Thymus (tissue), 11 donors: ENCODE measurements around the gene SPATA13. TPM values are rescaled to one million over a fixed set of nuclear protein-coding genes. Genes with fewer than 3 reads are reported as not detected.
A peak's percentile ranks its signal among the peaks of the same experiment; 100 is the strongest.

Experiments
- DNase-seq, 9 donors: peaks; one replicate each; pipeline ENCODE4 v3.0.0-alpha.2; 2013; ENCODE audit warnings: low spot score in 9 of 9, low read depth in 6 of 9, missing footprints in 1 of 9
- H3K27ac ChIP-seq, 2 donors: one replicate each; pipeline ENCODE4 v1.5.1; 2013; ENCODE audit warnings: control low read depth in 1 of 2, low read depth in 1 of 2, low read length in 1 of 2, mild to moderate bottlenecking in 1 of 2, moderate library complexity in 1 of 2
- H3K27me3 ChIP-seq, 2 donors: one replicate each; pipeline ENCODE4 v1.5.1; 2013; ENCODE audit warnings: low read length in 1 of 2; ENCODE audit not compliant: control insufficient read depth in 2 of 2, insufficient read depth in 1 of 2
- H3K36me3 ChIP-seq, 2 donors: one replicate each; pipeline ENCODE4 v1.5.1; 2013; ENCODE audit warnings: low read length in 1 of 2, mild to moderate bottlenecking in 1 of 2, moderate library complexity in 1 of 2; ENCODE audit not compliant: control insufficient read depth in 2 of 2, insufficient read depth in 2 of 2
- H3K4me1 ChIP-seq, 2 donors: one replicate each; pipeline ENCODE4 v1.5.1; 2013; ENCODE audit warnings: low read length in 2 of 2; ENCODE audit not compliant: control insufficient read depth in 2 of 2, insufficient read depth in 2 of 2
- H3K4me3 ChIP-seq, 2 donors: one replicate each; pipeline ENCODE4 v1.5.1; 2013; ENCODE audit warnings: low read length in 2 of 2, control low read depth in 1 of 2, mild to moderate bottlenecking in 1 of 2
- H3K9me3 ChIP-seq, 2 donors: one replicate each; pipeline ENCODE4 v1.5.1; 2013; ENCODE audit warnings: low read length in 1 of 2, mild to moderate bottlenecking in 1 of 2; ENCODE audit not compliant: control insufficient read depth in 2 of 2, insufficient read depth in 1 of 2
- WGBS: extraction: QIAGEN DNeasy Blood & Tissue Kit; methylation state at CpG from one replicate; pipeline ENCODE4 v1.1.7; 2013; 5-methylcytosine and 5-hydroxymethylcytosine counted together
- polyA plus RNA-seq: library from polyadenylated mRNA; stranded (reverse); fragments of 200-250 nt; gene quantifications from one replicate; pipeline ENCODE4 v1.2.3, GENCODE V29; 2013
- total RNA-seq: library from RNA; stranded (reverse); fragments of 120-200 nt; gene quantifications from one replicate; pipeline ENCODE4 v1.2.4, GENCODE V29; 2013
- donor health status: healthy.

SPATA13 gene
- total and polyA plus RNA-seq, 2 donors = 17.0 to 18.7 TPM

DNA sequence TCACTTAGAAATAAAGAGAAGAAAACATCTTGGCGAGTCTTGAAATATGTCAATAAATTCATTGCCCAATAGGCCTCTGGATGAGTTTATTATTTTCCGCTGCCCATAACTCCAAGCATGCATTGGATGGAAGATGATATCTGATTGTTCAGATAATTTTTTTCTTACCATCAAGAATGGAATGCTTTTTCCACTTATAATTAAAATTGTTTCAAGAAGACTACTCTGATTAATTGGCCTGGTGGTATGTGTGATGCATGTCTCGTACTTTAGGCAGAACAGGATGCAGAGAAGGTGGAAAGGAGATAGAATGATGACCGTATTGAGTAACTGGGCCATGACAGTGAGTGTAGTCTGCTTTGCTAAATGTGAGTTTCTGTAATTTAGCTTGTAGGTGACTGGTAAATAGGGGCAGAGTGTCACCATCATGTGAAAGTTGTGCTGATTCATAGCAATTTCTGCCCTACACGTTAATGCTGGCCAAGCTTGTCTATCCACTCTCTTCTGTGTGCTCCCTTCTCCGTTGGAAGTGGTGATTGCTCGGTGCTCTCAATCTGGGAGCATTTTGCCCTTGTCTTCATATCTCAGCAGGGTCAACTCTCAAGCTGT lies 13.5 kb upstream of the SPATA13 start:
- Histone ChIP-seq H3K27me3 (no peaks in the 10 kb centered on the region), H3K4me1 (peaks cover 0 to 7% of the 10 kb centered on the region in 2 donors), H3K4me3 (no peak overlapping the region), H3K36me3 (no peaks in the 10 kb centered on the region), H3K9me3 (no peaks in the 10 kb centered on the region), H3K27ac (no peak overlapping the region)
- 97% methylated on average over 7 of the region's 7 CpGs for WGBS
- no peak for DNase-seq

DNA sequence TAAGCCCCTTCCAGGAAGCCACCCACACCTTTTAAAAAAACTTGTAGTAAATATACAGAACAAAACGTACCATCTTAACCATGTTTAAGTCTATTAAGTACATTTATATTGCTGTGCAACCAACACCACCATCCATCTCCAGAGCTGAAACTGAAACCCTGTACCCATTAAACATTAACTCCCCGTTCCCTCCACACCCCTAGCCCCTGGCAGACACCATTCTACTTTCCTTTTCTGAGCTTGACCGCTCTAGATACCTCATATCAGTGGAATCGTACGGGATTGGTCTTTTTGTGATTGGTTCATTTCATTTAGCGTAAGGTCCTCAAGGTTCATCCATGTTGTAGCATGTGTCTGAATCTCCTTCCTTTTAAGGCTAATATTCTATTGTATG lies 13.0 kb upstream of the SPATA13 start:
- no peaks in the 10 kb centered on the region for H3K9me3 ChIP-seq
- no peak overlapping the region for H3K4me3 ChIP-seq
- no peaks in the 10 kb centered on the region for H3K27me3 ChIP-seq
- no peak for DNase-seq
- H3K27ac ChIP-seq = no peak overlapping the region
- H3K36me3 ChIP-seq = no peaks in the 10 kb centered on the region
- peaks cover 0 to 7% of the 10 kb centered on the region in 2 donors for H3K4me1 ChIP-seq
- 79% methylated on average over 6 of the region's 6 CpGs for WGBS

DNA sequence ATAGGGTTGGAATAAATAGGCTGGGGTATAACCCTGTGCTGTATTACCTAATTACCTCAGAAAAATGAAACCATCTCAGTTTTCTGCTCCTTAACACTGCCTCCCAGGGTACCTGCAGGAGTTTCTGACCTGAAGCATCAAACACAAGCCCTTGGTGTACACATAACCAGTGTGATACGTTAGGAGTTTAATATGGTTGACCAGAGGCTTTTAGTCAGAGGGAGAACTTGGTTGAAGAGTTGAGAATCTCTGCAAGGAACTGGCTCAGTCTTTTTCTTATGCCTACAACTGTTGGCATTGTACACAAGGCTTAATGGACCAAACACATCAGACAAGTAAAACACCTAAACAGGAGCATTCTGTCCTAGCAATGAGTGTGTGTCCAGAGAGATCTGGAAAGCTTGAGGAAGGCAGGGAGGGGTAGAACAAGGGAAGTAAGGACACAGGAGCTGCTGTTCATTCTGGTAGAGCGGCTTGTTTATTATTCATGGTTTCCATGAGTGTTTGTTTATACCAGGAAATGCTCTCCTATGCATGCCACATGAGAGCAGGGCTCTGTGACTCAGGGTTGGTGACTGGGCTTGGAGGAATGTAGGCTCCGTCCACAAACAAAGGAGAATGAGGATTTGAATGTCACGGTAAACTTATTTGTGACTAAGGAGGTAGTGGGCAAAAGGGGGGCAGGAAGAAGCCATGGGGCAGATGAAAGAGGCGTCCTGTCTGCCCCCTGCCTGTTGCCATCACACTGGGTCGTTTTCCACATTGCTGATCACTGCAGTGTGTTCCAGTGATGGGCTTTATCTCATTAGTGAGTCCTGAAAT lies 11.9 kb upstream of the SPATA13 start:
- DNase-seq = no peak
- Histone ChIP-seq H3K27ac (no peak overlapping the region), H3K36me3 (no peaks in the 10 kb centered on the region), H3K4me1 (peaks cover 0 to 2% of the 10 kb centered on the region in 2 donors), H3K4me3 (no peak overlapping the region), H3K9me3 (no peaks in the 10 kb centered on the region), H3K27me3 (no peaks in the 10 kb centered on the region)
- 89% methylated on average over 6 of the region's 6 CpGs for WGBS

DNA sequence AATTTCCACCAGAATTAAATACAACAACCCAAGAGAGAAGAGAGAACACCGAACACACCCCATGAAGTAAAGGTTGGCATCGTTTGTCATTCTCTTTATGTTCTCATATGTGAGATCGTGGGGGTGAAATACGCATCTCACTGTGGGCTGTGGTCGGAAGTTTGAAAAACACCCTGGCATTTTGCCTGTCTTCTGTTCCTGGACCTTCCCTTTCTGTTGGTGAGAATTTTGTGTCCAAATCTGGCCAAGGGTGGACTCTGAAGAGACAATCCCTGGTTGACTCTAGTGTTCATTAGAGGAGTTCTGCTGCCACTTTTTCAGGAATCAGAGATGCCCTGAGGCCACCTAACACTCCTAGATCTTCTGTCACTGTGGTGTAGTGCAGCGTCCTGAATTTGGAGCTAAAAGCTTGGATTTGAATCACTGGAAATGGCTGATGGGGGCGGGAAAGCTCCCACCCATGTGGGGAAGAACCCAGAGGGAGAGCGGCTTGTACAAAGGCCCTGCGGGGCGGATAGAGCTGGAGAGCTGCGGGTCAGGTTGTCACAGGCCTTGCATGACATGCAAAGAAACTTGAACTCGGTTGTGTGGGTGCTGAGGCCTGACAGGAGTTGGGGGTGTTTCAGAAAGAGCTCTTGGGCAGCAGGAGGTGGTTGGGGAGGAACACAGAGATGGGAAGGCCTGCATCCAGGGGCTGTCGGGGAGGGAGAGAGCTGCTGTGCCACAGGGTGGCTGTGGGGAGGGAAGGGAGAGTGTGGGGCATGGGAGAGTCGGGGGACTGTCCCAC lies 11.1 kb upstream of the SPATA13 start:
- no peak for DNase-seq
- no peaks in the 10 kb centered on the region for H3K27me3 ChIP-seq
- 92% methylated on average over 14 of the region's 14 CpGs for WGBS
- peaks cover 0 to 2% of the 10 kb centered on the region in 2 donors for H3K4me1 ChIP-seq
- no peaks in the 10 kb centered on the region for H3K9me3 ChIP-seq
- no peak overlapping the region for H3K4me3 ChIP-seq
- H3K27ac ChIP-seq = no peak overlapping the region
- H3K36me3 ChIP-seq = no peaks in the 10 kb centered on the region

DNA sequence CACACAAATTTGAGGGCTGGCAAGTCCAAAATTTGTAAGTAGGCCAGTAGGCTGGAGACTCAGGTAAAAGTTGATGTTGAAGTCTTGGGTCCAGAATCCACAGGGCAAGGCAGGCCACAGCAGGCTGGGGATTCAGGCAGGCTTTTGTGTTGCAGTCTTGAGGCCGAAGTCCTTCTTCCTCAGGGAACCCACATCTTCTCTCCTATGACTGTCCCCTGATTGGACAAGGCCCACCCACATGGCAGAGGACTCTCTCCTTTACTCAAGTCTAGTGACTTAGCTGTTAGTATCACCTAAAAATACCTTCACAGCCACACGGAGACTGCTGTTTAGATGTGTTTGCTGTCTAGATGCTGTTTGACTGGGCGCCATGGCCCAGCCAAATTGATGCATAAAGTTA lies 9.9 kb upstream of the SPATA13 start:
- no peak overlapping the region for H3K27ac ChIP-seq
- H3K4me3 ChIP-seq = no peak overlapping the region
- WGBS = 98% methylated on average over 3 of the region's 3 CpGs
- no peaks in the 10 kb centered on the region for H3K27me3 ChIP-seq
- no peaks in the 10 kb centered on the region for H3K9me3 ChIP-seq
- no peaks in the 10 kb centered on the region for H3K36me3 ChIP-seq
- no peaks in the 10 kb centered on the region for H3K4me1 ChIP-seq
- DNase-seq = no peak

DNA sequence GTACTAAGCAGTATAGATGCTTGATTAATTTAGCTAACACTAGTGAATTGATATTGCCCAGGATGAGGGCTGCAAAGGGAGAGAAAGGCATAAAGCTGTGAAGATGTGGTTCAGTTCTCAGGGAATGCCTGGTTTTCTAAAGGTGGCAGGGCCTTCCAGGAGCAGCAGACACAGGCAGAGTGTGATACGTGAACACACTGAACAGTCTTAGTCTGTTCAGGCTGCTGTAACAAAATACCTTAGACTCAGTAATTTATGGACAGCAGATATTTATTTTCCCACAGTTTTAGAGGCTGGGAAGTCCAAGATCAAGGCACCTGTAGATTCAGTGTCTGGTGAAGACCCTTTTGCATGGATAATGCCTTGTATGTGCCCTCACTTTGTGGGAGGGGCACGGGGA lies 8.7 kb upstream of the SPATA13 start:
- H3K9me3 ChIP-seq = no peaks in the 10 kb centered on the region
- no peak overlapping the region for H3K27ac ChIP-seq
- H3K36me3 ChIP-seq = no peaks in the 10 kb centered on the region
- 100% methylated on average over 2 of the region's 2 CpGs for WGBS
- no peaks in the 10 kb centered on the region for H3K4me1 ChIP-seq
- no peak for DNase-seq
- no peak overlapping the region for H3K4me3 ChIP-seq
- H3K27me3 ChIP-seq = no peaks in the 10 kb centered on the region

DNA sequence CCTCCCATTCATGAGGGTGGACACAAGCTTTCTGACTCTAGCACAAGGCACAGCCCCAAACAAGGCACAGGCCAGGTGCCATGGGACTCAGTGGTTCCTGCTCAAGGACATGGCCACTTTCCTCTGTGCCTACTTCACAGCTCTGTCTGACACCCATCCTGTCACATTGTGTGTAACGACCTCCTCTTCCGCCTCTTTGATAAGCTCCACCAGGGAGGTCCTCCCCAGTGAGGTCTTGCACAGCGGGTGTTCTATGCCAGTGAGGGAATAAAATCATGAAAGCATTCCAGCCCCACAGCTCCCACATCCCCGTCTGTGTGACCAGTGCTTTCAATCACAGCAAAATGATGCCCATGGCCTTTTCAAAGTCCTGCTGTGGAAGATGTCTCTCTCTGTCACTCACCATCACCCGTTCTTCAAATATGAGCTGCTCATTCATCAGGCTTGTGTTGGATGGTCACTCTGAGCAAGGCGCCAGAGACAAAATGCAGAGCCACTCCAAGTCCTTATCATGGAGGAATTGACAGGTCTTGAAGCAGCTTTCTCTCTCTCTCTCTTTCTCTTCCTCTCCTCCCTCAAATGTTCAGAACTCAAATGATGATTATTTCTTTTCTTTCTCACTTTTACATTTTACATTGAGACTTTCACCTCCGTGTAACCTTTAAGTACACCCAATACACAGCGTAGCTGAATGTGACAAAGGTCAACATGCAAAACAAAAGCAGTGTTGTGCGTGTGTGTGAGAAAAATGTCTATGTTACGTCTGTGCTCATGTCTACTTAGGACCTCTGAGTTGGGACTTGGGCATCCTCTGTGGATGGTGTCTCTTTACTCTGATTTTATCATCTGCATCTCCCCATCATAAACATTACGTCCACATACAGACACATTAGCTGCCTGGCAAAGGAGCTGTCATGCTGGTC lies 8.0 kb upstream of the SPATA13 start:
- no peak overlapping the region for H3K4me3 ChIP-seq
- H3K9me3 ChIP-seq = no peaks in the 10 kb centered on the region
- H3K4me1 ChIP-seq = no peaks in the 10 kb centered on the region
- H3K36me3 ChIP-seq = no peaks in the 10 kb centered on the region
- WGBS = 95% methylated on average over 11 of the region's 11 CpGs
- no peak overlapping the region for H3K27ac ChIP-seq
- H3K27me3 ChIP-seq = no peaks in the 10 kb centered on the region
- peak in 1 of 9 donors; percentile 46 for DNase-seq

DNA sequence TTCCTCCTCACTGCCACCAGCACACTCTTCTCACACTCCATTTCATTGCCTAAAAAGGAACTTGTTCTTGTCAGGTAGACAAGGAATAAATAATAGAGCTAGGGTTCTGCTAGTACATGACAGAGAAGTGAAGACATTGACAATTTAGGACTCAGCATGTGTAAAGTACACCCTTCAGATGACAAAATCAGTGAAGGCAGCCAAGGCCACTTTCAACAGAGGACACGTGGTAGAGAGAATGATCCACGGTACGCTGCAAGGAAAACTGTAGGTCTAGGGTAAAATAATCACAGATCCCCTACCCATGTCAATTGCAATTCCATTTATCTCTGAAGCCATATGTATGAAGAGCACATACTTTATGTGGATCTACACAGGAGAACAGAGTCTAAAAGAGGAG lies 7.2 kb upstream of the SPATA13 start:
- no peaks in the 10 kb centered on the region for H3K36me3 ChIP-seq
- H3K4me3 ChIP-seq = no peak overlapping the region
- DNase-seq = no peak
- no peaks in the 10 kb centered on the region for H3K4me1 ChIP-seq
- WGBS = over 99% methylated on average over 3 of the region's 3 CpGs
- H3K27ac ChIP-seq = no peak overlapping the region
- H3K27me3 ChIP-seq = no peaks in the 10 kb centered on the region
- H3K9me3 ChIP-seq = no peaks in the 10 kb centered on the region
